Measurements from ENCODE around the gene PCDHGC5.

GRCh38 chr5:141532726-141533125, 43.8 kb downstream of the PCDHGC5 start:
- TF ChIP-seq POLR2AphosphoS5 (IDR thresholded peaks at IDR 0.05; ENCODE audit: borderline replicate concordance, low read depth, low read length) (no peak), EZH2 (IDR thresholded peaks at IDR 0.05) (no peak)
